ENCODE measurements around the gene IL20RA.
A peak's percentile ranks its signal among the peaks of the same experiment; 100 is the strongest.

The IL20RA gene

DNA sequence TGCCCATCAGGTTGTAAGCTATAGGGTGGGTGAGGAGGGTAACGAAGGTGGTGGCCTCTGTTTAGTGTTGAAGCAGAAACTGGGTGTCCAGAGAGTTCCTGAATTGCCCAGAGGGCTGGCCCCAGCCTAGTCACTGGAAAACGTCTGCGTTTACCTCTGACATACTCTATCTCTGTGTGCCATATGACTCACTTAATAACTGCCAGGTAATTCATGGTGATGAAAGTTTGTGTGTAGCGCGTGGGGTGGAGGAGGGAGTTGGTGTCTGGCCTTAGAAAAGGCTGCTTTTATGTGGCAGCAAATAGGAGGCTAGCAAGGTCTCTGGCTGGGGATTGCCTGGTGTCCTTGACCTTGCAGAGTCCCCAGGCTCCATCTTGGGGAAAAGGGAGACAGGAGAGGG lies 75.3 kb downstream of the IL20RA start:
- no peak overlapping the region for H3K27ac ChIP-seq (ENCODE audit: low read depth, low read length)
- H3K27me3 ChIP-seq (ENCODE audit: control insufficient read depth, low read length): no peaks in the 10 kb centered on the region
- H3K79me2 ChIP-seq (ENCODE audit: control insufficient read depth, low read length): no peaks in the 10 kb centered on the region
- H3K4me3 ChIP-seq (ENCODE audit: low read length): no peak overlapping the region
- no peaks in the 10 kb centered on the region for H3F3A ChIP-seq (ENCODE audit: control insufficient read depth, insufficient read depth)
- no peaks in the 10 kb centered on the region for H3K9me2 ChIP-seq (replicated peaks; ENCODE audit: control insufficient read depth, low read length)
- no peaks in the 10 kb centered on the region for H3K36me3 ChIP-seq (ENCODE audit: control insufficient read depth, low read length)
- H4K20me1 ChIP-seq (ENCODE audit: control insufficient read depth, insufficient read depth, low read depth, low read length): no peaks in the 10 kb centered on the region
- H3K4me1 ChIP-seq (ENCODE audit: control insufficient read depth, low read length): no peaks in the 10 kb centered on the region
- no peak overlapping the region for H3K4me2 ChIP-seq (ENCODE audit: low read length)
- H3K9me3 ChIP-seq (ENCODE audit: control insufficient read depth, insufficient read depth, low read length): no peaks in the 10 kb centered on the region
- no peak for TF ChIP-seq EZH2phosphoT487 (IDR thresholded peaks at IDR 0.05; ENCODE audit: borderline replicate concordance, low read length)
- TF ChIP-seq, protein P1, sequence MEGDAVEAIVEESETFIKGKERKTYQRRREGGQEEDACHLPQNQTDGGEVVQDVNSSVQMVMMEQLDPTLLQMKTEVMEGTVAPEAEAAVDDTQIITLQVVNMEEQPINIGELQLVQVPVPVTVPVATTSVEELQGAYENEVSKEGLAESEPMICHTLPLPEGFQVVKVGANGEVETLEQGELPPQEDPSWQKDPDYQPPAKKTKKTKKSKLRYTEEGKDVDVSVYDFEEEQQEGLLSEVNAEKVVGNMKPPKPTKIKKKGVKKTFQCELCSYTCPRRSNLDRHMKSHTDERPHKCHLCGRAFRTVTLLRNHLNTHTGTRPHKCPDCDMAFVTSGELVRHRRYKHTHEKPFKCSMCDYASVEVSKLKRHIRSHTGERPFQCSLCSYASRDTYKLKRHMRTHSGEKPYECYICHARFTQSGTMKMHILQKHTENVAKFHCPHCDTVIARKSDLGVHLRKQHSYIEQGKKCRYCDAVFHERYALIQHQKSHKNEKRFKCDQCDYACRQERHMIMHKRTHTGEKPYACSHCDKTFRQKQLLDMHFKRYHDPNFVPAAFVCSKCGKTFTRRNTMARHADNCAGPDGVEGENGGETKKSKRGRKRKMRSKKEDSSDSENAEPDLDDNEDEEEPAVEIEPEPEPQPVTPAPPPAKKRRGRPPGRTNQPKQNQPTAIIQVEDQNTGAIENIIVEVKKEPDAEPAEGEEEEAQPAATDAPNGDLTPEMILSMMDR (IDR thresholded peaks at IDR 0.05; ENCODE audit: low read depth, low read length, poor library complexity, severe bottlenecking): no peak

DNA sequence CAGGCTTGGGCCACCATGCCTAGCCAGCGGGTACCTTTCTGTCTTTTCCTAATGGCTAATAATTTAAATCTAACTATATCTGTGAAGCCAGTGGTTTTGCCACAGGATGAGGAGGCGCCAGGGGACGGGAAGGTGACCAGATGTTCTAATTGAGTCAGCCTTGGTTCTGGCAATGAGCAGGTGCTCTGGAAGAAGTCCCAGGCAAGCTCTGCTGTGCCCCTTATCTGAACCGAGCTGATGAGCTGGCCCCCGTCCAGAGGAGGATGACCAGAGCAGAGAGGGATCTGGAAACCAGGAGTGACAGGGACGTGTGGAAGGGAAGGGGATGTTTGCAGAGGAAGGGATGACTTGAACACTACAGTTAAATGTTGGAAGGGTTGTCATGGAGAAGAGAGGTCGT lies 75.9 kb downstream of the IL20RA start:
- Histone ChIP-seq H3K79me2 (ENCODE audit: control insufficient read depth, low read length) (no peaks in the 10 kb centered on the region), H4K20me1 (ENCODE audit: control insufficient read depth, insufficient read depth, low read depth, low read length) (no peaks in the 10 kb centered on the region), H3K9me2 (replicated peaks; ENCODE audit: control insufficient read depth, low read length) (no peaks in the 10 kb centered on the region), H3K4me3 (ENCODE audit: low read length) (no peak overlapping the region), H3K4me1 (ENCODE audit: control insufficient read depth, low read length) (no peaks in the 10 kb centered on the region), H3F3A (ENCODE audit: control insufficient read depth, insufficient read depth) (no peaks in the 10 kb centered on the region), H3K4me2 (ENCODE audit: low read length) (no peak overlapping the region), H3K36me3 (ENCODE audit: control insufficient read depth, low read length) (no peaks in the 10 kb centered on the region), H3K9me3 (ENCODE audit: control insufficient read depth, insufficient read depth, low read length) (no peaks in the 10 kb centered on the region), H3K27me3 (ENCODE audit: control insufficient read depth, low read length) (no peaks in the 10 kb centered on the region), H3K27ac (ENCODE audit: low read depth, low read length) (no peak overlapping the region)
- TF ChIP-seq, protein P1 (IDR thresholded peaks at IDR 0.05; ENCODE audit: low read depth, low read length, poor library complexity, severe bottlenecking): no peak
- TF ChIP-seq EZH2phosphoT487 (IDR thresholded peaks at IDR 0.05; ENCODE audit: borderline replicate concordance, low read length): no peak

DNA sequence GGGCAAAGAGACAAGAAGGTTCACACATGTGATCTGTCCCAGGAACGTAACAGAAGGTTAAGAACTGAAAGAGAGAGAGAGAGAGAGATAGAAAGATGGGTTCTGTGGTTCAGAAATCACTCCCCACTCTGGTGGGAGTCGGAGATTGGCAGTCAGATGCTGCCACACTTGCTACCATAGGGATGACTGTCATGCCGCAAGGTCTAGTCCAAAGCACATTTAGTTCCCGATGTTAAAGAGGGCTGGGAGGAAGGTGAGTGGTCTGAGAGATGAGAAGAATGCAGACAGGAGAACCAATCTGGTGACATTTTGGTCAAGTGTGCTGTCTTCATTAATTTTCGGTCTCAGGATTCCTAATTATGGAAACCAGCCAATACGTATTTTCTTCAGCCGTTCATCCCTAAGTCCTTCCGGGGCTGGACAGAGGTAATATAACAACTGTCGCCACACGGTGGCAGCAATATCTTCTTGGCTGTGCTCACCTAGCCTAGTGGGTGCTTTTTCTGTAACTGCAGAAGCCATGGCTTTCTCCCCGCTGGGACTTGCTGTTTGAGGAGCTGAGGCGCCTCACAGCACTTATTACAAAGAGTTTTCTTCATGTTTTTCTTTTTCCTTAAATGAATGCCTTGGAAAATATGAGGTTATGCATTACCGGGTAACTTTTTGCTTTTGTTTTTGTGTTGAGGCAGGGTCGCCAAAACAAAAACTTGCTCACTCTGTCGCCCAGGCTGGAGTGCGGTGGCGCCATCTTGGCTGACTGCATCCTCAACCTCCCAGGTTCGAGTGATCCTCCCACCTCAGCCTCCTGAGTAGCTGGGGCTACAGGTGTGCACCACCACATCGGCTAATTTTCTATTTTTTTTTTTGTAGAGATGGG lies 76.7 kb downstream of the IL20RA start:
- no peaks in the 10 kb centered on the region for H3K9me3 ChIP-seq (ENCODE audit: control insufficient read depth, insufficient read depth, low read length)
- no peak overlapping the region for H3K27ac ChIP-seq (ENCODE audit: low read depth, low read length)
- H3K4me1 ChIP-seq (ENCODE audit: control insufficient read depth, low read length): no peaks in the 10 kb centered on the region
- no peaks in the 10 kb centered on the region for H3F3A ChIP-seq (ENCODE audit: control insufficient read depth, insufficient read depth)
- TF ChIP-seq, protein P1 (IDR thresholded peaks at IDR 0.05; ENCODE audit: low read depth, low read length, poor library complexity, severe bottlenecking): peak; percentile 70
- no peak for TF ChIP-seq EZH2phosphoT487 (IDR thresholded peaks at IDR 0.05; ENCODE audit: borderline replicate concordance, low read length)
- no peaks in the 10 kb centered on the region for H3K79me2 ChIP-seq (ENCODE audit: control insufficient read depth, low read length)
- H3K27me3 ChIP-seq (ENCODE audit: control insufficient read depth, low read length): no peaks in the 10 kb centered on the region
- no peaks in the 10 kb centered on the region for H3K36me3 ChIP-seq (ENCODE audit: control insufficient read depth, low read length)
- H3K4me3 ChIP-seq (ENCODE audit: low read length): no peak overlapping the region
- H3K9me2 ChIP-seq (replicated peaks; ENCODE audit: control insufficient read depth, low read length): no peaks in the 10 kb centered on the region
- H4K20me1 ChIP-seq (ENCODE audit: control insufficient read depth, insufficient read depth, low read depth, low read length): no peaks in the 10 kb centered on the region
- H3K4me2 ChIP-seq (ENCODE audit: low read length): peak overlapping the region; percentile 29; the same call in 1 of the 2 replicates
